HL-60 (cell line): Measurements from ENCODE around the gene GNAI2.

Source experiments
- CTCF ChIP-seq: IDR thresholded peaks from one replicate; pipeline ENCODE4 v1.5.1; 2011; ENCODE audit warnings: low read length, control low read depth, inconsistent platforms; ENCODE audit not compliant: insufficient read depth
- GABPA ChIP-seq: IDR thresholded peaks from 2 replicates; pipeline ENCODE4 v1.6.1; 2012; ENCODE audit warnings: low read depth
- POLR2AphosphoS5 ChIP-seq: IDR thresholded peaks from 2 replicates; pipeline ENCODE4 v1.6.1; 2012; ENCODE audit warnings: low read depth
- REST ChIP-seq: IDR thresholded peaks from 2 replicates; pipeline ENCODE4 v1.6.1; 2012; ENCODE audit warnings: low read depth; ENCODE audit not compliant: insufficient replicate concordance

GRCh38 chr3:50194128-50194902 is 41.7 kb upstream of the GNAI2 start:
- no peak for TF ChIP-seq REST
- TF ChIP-seq CTCF: peak; percentile 50
- TF ChIP-seq POLR2AphosphoS5: no peak
- TF ChIP-seq GABPA: no peak
